GM23248 (cell line): Measurements from ENCODE around the gene OR5H14. TPM values are rescaled to one million over a fixed set of nuclear protein-coding genes. Genes with fewer than 3 reads are reported as not detected.
"Not testable (repeated sequence)": the region's sequence is repeated elsewhere in the genome, so short reads cannot be mapped to it uniquely, and the experiment has no call there.

ENCODE experiments used
- DNase-seq: peaks from one replicate; pipeline ENCODE4 v3.0.0-alpha.2; 2015
- H2AFZ ChIP-seq: fragments of 200-600 bp; sonication (generic); 2 replicates; pipeline ENCODE4 v1.6.1; 2016; ENCODE audit warnings: antibody characterized with exemption
- H3F3A ChIP-seq: fragments of 200-600 bp; sonication (generic); 2 replicates; pipeline ENCODE4 v1.6.1; 2016; ENCODE audit warnings: mild to moderate bottlenecking, antibody characterized with exemption, mixed run types; ENCODE audit not compliant: insufficient read depth
- H3K27ac ChIP-seq: fragments of 200-600 bp; sonication (generic); 2 replicates; pipeline ENCODE4 v1.5.1; 2016; ENCODE audit warnings: mild to moderate bottlenecking
- H3K27me3 ChIP-seq: fragments of 200-600 bp; sonication (generic); replicated peaks from 2 replicates; pipeline ENCODE4 v1.6.1; 2016; ENCODE audit warnings: mild to moderate bottlenecking; ENCODE audit not compliant: insufficient read depth
- H3K36me3 ChIP-seq: fragments of 200-600 bp; sonication (generic); 2 replicates; pipeline ENCODE4 v1.6.1; 2016; ENCODE audit warnings: low read depth, mild to moderate bottlenecking
- H3K4me1 ChIP-seq: fragments of 200-600 bp; sonication (generic); 2 replicates; pipeline ENCODE4 v1.6.1; 2016; ENCODE audit warnings: mild to moderate bottlenecking; ENCODE audit not compliant: insufficient read depth
- H3K4me2 ChIP-seq: fragments of 200-600 bp; sonication (generic); one replicate; pipeline ENCODE4 v1.6.1; 2016; ENCODE audit warnings: mild to moderate bottlenecking; ENCODE audit not compliant: unreplicated experiment
- H3K4me3 ChIP-seq: fragments of 200-600 bp; sonication (generic); 2 replicates; pipeline ENCODE4 v1.5.1; 2016; ENCODE audit warnings: mild to moderate bottlenecking
- H3K79me2 ChIP-seq: fragments of 200-600 bp; sonication (generic); 2 replicates; pipeline ENCODE4 v1.6.1; 2016; ENCODE audit warnings: mild to moderate bottlenecking; ENCODE audit not compliant: insufficient read depth
- H3K9ac ChIP-seq: fragments of 200-600 bp; sonication (generic); 2 replicates; pipeline ENCODE4 v1.6.1; 2016; ENCODE audit warnings: mild to moderate bottlenecking
- H3K9me2 ChIP-seq: fragments of 200-600 bp; sonication (generic); 2 replicates; pipeline ENCODE4 v1.6.1; 2016; ENCODE audit warnings: mixed run types, mild to moderate bottlenecking, moderate library complexity; ENCODE audit not compliant: insufficient read depth
- H3K9me3 ChIP-seq: fragments of 200-600 bp; sonication (generic); one replicate; pipeline ENCODE4 v1.6.1; 2017; ENCODE audit warnings: low read depth
- H4K20me1 ChIP-seq: fragments of 200-600 bp; sonication (generic); 2 replicates; pipeline ENCODE4 v1.6.0; 2016; ENCODE audit not compliant: insufficient read depth
- EZH2 ChIP-seq: fragments of 200-600 bp; sonication (generic); IDR thresholded peaks from 2 replicates; pipeline ENCODE4 v1.6.1; 2018; ENCODE audit warnings: antibody characterized with exemption, mild to moderate bottlenecking; ENCODE audit not compliant: insufficient read depth, poor library complexity, severe bottlenecking
- EZH2phosphoT487 ChIP-seq: fragments of 200-600 bp; sonication (generic); IDR thresholded peaks from 2 replicates; pipeline ENCODE4 v1.6.1; 2018; ENCODE audit warnings: antibody characterized with exemption, moderate library complexity, mild to moderate bottlenecking, low read depth; ENCODE audit not compliant: insufficient read depth
- WGBS, 2 experiments: methylation state at CpG; one replicate each; pipeline ENCODE4 v1.1.6; 2015 to 2017; ENCODE audit warnings: low lambda C conversion rate in 2 of 2, low coverage in 1 of 2; ENCODE audit errors: missing lambda C conversion rate in 2 of 2; 5-methylcytosine and 5-hydroxymethylcytosine counted together
- in situ Hi-C: fragments of 300-500 bp; cut with MboI; formaldehyde crosslinking; loops from 2 replicates; pipeline ENCODE4 v1.15.0; 2020
- polyA plus RNA-seq: library from polyadenylated mRNA; unstranded; fragments of >200 nt; fragmentation: Nextera tagmentation; extraction: Ambion mirVana; gene quantifications from 2 replicates; pipeline ENCODE4 v1.2.1, GENCODE V29; 2016
- total RNA-seq: library from RNA; depleted of rRNA; stranded (reverse); fragments of >200 nt; shearing (Covaris generic); gene quantifications from 2 replicates; pipeline ENCODE4 v1.2.3, GENCODE V29; 2014; rRNA removed

OR5H14 gene
- total and polyA plus RNA-seq, 2 experiments from 2014 or later = not detected

GRCh38 chr3:98188545-98188944, 41.3 kb downstream of the OR5H14 start:
- TF ChIP-seq EZH2 (no peak), EZH2phosphoT487 (no peak)
- WGBS, 2 experiments = 18 to 24% methylated on average over 3 of the region's 3 CpGs
- in situ Hi-C loops = no loop called here

GRCh38 chr3:98190911-98191310, 43.6 kb downstream of the OR5H14 start:
- H3F3A ChIP-seq, in situ Hi-C loops, H3K9me2 ChIP-seq, H3K9ac ChIP-seq, H3K4me3 ChIP-seq, H3K27me3 ChIP-seq, H4K20me1 ChIP-seq, DNase-seq, H2AFZ ChIP-seq, H3K9me3 ChIP-seq, H3K27ac ChIP-seq, H3K4me1 ChIP-seq, H3K79me2 ChIP-seq, H3K4me2 ChIP-seq, H3K36me3 ChIP-seq: not testable (repeated sequence)

More at GRCh38 chr3:98188545-98188944, 41.3 kb downstream of the OR5H14 start:
- Histone ChIP-seq H3K27me3 (no peaks in the 10 kb centered on the region), H3K9me2 (no peaks in the 10 kb centered on the region), H3K27ac (no peak overlapping the region), H2AFZ (no peak overlapping the region), H4K20me1 (no peaks in the 10 kb centered on the region), H3K36me3 (no peaks in the 10 kb centered on the region), H3K9me3 (no peaks in the 10 kb centered on the region), H3K4me1 (no peaks in the 10 kb centered on the region), H3K79me2 (no peaks in the 10 kb centered on the region), H3K4me2 (no peak overlapping the region), H3F3A (no peaks in the 10 kb centered on the region), H3K9ac (no peak overlapping the region), H3K4me3 (no peak overlapping the region)
- DNase-seq = peak; percentile 23

DNA sequence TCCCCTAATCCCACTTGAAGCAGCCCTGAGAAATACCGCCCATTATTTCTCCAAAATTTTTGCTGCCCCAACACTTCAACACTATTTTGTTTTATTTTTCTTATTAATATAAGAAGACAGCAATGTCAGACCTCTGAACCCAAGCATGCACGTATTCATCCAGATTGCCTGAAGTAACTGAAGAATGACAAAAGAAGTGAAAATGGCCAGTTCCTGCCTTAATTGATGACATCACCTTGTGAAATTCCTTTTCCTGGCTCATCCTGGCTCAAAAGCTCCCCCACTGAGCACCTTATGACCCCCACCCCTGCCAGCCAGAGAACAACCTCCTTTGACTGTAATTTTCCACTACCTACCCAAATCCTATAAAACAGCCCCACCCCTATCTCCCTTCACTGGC, 49.0 kb downstream of the OR5H14 start:
- H3K4me3 ChIP-seq, H3K9me2 ChIP-seq, H3K4me1 ChIP-seq, H3K27me3 ChIP-seq, H3K9ac ChIP-seq, H3K9me3 ChIP-seq, H3K79me2 ChIP-seq, H3K4me2 ChIP-seq, H4K20me1 ChIP-seq, in situ Hi-C loops, H2AFZ ChIP-seq, H3K27ac ChIP-seq, H3F3A ChIP-seq, DNase-seq, H3K36me3 ChIP-seq: not testable (repeated sequence)
- 33 to 37% methylated on average over 2 of the region's 2 CpGs for WGBS, 2 experiments

DNA sequence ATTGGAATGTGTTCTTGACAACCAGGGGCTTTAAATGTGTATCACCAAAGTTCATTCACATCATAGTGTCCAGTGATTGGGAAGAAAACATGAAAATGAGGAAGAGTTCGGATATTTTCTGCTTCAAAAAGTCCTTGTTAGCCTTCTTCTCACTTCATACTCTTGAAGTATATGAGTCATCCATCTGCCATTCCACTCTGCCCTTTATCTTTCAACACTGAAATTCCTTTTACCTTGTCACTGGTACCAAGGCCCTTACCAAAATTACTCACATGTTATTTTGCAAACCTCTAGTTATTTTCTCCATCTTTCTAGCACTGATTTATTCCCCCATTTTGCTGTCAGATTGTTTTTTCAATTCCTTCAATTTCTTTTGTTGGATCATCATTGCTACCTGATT, 51.7 kb downstream of the OR5H14 start:
- no peaks in the 10 kb centered on the region for H3K79me2 ChIP-seq

More for the DNA sequence above, 51.7 kb downstream of the OR5H14 start:
- H3K4me2 ChIP-seq = no peak overlapping the region
- no peaks in the 10 kb centered on the region for H4K20me1 ChIP-seq
- no peak overlapping the region for H3K4me3 ChIP-seq
- no peaks in the 10 kb centered on the region for H3K4me1 ChIP-seq
- in situ Hi-C loops = no loop called here
- no peaks in the 10 kb centered on the region for H3K27me3 ChIP-seq
- 5 to 8% methylated on average over 1 of the region's 1 CpG for WGBS, 2 experiments
- H3K9me2 ChIP-seq = no peaks in the 10 kb centered on the region
- DNase-seq = no peak
- H3K9ac ChIP-seq = no peak overlapping the region
- H2AFZ ChIP-seq = no peak overlapping the region
- H3K9me3 ChIP-seq = no peaks in the 10 kb centered on the region
- H3F3A ChIP-seq = no peaks in the 10 kb centered on the region
- TF ChIP-seq EZH2 (no peak), EZH2phosphoT487 (no peak)
- H3K36me3 ChIP-seq = no peaks in the 10 kb centered on the region
- no peak overlapping the region for H3K27ac ChIP-seq

Other genes with a start within 250 kb of the OR5H14 start
- gene RIOX2, start 175.0 kb upstream of the OR5H14 start, total RNA-seq = 29.1 and 35.4 TPM in 2 replicates
- gene RIOX2, start 175.0 kb upstream of the OR5H14 start, polyA plus RNA-seq = 34.0 and 36.4 TPM in 2 replicates
- not detected in 2 replicates for gene GABRR3, start 112.2 kb upstream of the OR5H14 start, total RNA-seq
- gene GABRR3, start 112.2 kb upstream of the OR5H14 start, polyA plus RNA-seq = not detected in 2 replicates
- gene OR5AC2, start 60.3 kb upstream of the OR5H14 start, total RNA-seq = not detected in 2 replicates
- gene OR5AC2, start 60.3 kb upstream of the OR5H14 start, polyA plus RNA-seq = not detected in 2 replicates
- not detected in 2 replicates for gene OR5H1, start 16.8 kb upstream of the OR5H14 start, total RNA-seq
- gene OR5H1, start 16.8 kb upstream of the OR5H14 start, polyA plus RNA-seq = not detected in 2 replicates
- gene OR5H15, start 19.2 kb downstream of the OR5H14 start, total RNA-seq = not detected in 2 replicates
- gene OR5H15, start 19.2 kb downstream of the OR5H14 start, polyA plus RNA-seq = not detected in 2 replicates
- gene OR5H6, start 116.8 kb downstream of the OR5H14 start, total RNA-seq = not detected in 2 replicates
- not detected in 2 replicates for gene OR5H6, start 116.8 kb downstream of the OR5H14 start, polyA plus RNA-seq
- gene OR5H2, start 135.0 kb downstream of the OR5H14 start, total RNA-seq = not detected in 2 replicates
- not detected in 2 replicates for gene OR5H2, start 135.0 kb downstream of the OR5H14 start, polyA plus RNA-seq
- not detected in 2 replicates for gene OR5K4, start 206.4 kb downstream of the OR5H14 start, total RNA-seq
- not detected in 2 replicates for gene OR5K4, start 206.4 kb downstream of the OR5H14 start, polyA plus RNA-seq
- gene OR5K3, start 243.2 kb downstream of the OR5H14 start, total RNA-seq = not detected in 2 replicates
- gene OR5K3, start 243.2 kb downstream of the OR5H14 start, polyA plus RNA-seq = not detected in 2 replicates